H1 (cell line): Measurements from ENCODE around the gene CDKN2B-AS1. TPM values are rescaled to one million over a fixed set of nuclear protein-coding genes. Genes with fewer than 3 reads are reported as not detected.

Experiments used
- CTCF ChIA-PET: fragments of 300-600 bp; sonication (Branson Sonifier 250); formaldehyde crosslinking; loops from one replicate; lab custom pipeline; 2021; ENCODE audit not compliant: partially characterized antibody; lab: Charles Lee
- POLR2A ChIA-PET: fragments of 300-600 bp; sonication (Branson Sonifier 250); formaldehyde crosslinking; loops from one replicate; lab custom pipeline; 2021; ENCODE audit warnings: inconsistent platforms; ENCODE audit not compliant: partially characterized antibody; lab: Charles Lee
- DNase-seq, 2 experiments: peaks; one replicate each; pipeline versions ENCODE4 v3.0.0 to v3.0.0-alpha.2; 2010 to 2022; ENCODE audit warnings: low spot score in 2 of 2, low read depth in 1 of 2, mixed read lengths in 1 of 2
- FAIRE-seq: peaks from 2 replicates; lab custom pipeline; 2011; peaks lifted over from hg19 to GRCh38; lab: Jason Lieb, UNC
- H2AFZ ChIP-seq: 2 replicates; pipeline ENCODE4 v1.8.1; 2012; ENCODE audit warnings: low read length, inconsistent platforms
- H2AK5ac ChIP-seq: 2 replicates; pipeline ENCODE4 v1.6.1; 2013; ENCODE audit warnings: low read depth, low read length
- H2BK120ac ChIP-seq: replicated peaks from 2 replicates; pipeline ENCODE3; 2013; ENCODE audit warnings: low read depth, low read length, inconsistent platforms
- H2BK12ac ChIP-seq: 2 replicates; pipeline ENCODE4 v1.6.1; 2013; ENCODE audit warnings: low read depth, low read length
- H2BK15ac ChIP-seq: 2 replicates; pipeline ENCODE4 v1.6.1; 2013; ENCODE audit warnings: low read length
- H2BK20ac ChIP-seq: 2 replicates; pipeline ENCODE4 v1.6.1; 2013; ENCODE audit warnings: low read length
- H2BK5ac ChIP-seq: 2 replicates; pipeline ENCODE4 v1.6.1; 2013; ENCODE audit warnings: low read depth, low read length
- H3K14ac ChIP-seq: 2 replicates; pipeline ENCODE4 v1.6.1; 2013; ENCODE audit warnings: inconsistent platforms; ENCODE audit not compliant: insufficient read length
- H3K18ac ChIP-seq: 2 replicates; pipeline ENCODE4 v1.6.1; 2013; ENCODE audit warnings: low read length; ENCODE audit errors: extremely low read depth
- H3K23ac ChIP-seq: 2 replicates; pipeline ENCODE4 v1.6.1; 2013; ENCODE audit warnings: inconsistent platforms; ENCODE audit not compliant: insufficient read length
- H3K23me2 ChIP-seq: 2 replicates; pipeline ENCODE4 v1.6.1; 2013; ENCODE audit warnings: low read depth, low read length
- H3K27ac ChIP-seq: 2 replicates; pipeline ENCODE4 v1.6.1; 2011; ENCODE audit warnings: low read depth, low read length, inconsistent platforms
- H3K27me3 ChIP-seq, 4 experiments: replicated peaks in 1 of 4; 1 replicate in 1 of 4; 2 replicates in 3 of 4; pipeline versions ENCODE4 v1.6.1 to v1.8.1; 2011 to 2013; ENCODE audit warnings: low read length in 3 of 4, mild to moderate bottlenecking in 3 of 4, inconsistent platforms in 2 of 4, mixed read lengths in 2 of 4, moderate library complexity in 1 of 4; ENCODE audit not compliant: control insufficient read depth in 3 of 4, insufficient read depth in 3 of 4; ENCODE audit errors: extremely low read depth in 1 of 4
- H3K36me3 ChIP-seq, 4 experiments: 2 replicates each; pipeline versions ENCODE4 v1.6.1 to v1.8.1; 2011 to 2013; ENCODE audit warnings: mild to moderate bottlenecking in 4 of 4, low read length in 3 of 4, moderate library complexity in 2 of 4, control low read depth in 1 of 4, inconsistent platforms in 1 of 4; ENCODE audit not compliant: insufficient read depth in 4 of 4, control insufficient read depth in 2 of 4
- H3K4ac ChIP-seq: replicated peaks from 2 replicates; pipeline ENCODE3; 2013; ENCODE audit warnings: low read length, low read depth, mixed read lengths, inconsistent platforms; ENCODE audit not compliant: insufficient read length
- H3K4me1 ChIP-seq, 4 experiments: replicated peaks in 1 of 4; 1 replicate in 1 of 4; 2 replicates in 3 of 4; pipeline versions ENCODE4 v1.6.1 to v1.8.1; 2011 to 2013; ENCODE audit warnings: low read length in 3 of 4, inconsistent platforms in 2 of 4, mixed read lengths in 1 of 4; ENCODE audit not compliant: insufficient read depth in 4 of 4, control insufficient read depth in 3 of 4
- H3K4me2 ChIP-seq, 2 experiments: 2 replicates each; pipeline versions ENCODE4 v1.6.1 to v1.8.1; 2011 to 2013; ENCODE audit warnings: low read depth in 2 of 2, low read length in 2 of 2, control low read depth in 1 of 2, inconsistent platforms in 1 of 2, mild to moderate bottlenecking in 1 of 2; ENCODE audit not compliant: insufficient read depth in 1 of 2
- H3K4me3 ChIP-seq, 4 experiments: fragments of 200-600, 300-600 bp in 1 of 4; sonication (generic), shearing (Covaris generic), sonication (Bioruptor Twin) in 1 of 4; 2 replicates each; pipeline versions ENCODE4 v1.5.1 to v1.8.1; 2011 to 2016; ENCODE audit warnings: low read length in 4 of 4, low read depth in 3 of 4, control low read depth in 2 of 4, inconsistent platforms in 2 of 4, mild to moderate bottlenecking in 2 of 4, mixed read lengths in 1 of 4, moderate library complexity in 1 of 4; ENCODE audit not compliant: insufficient read depth in 2 of 4; ENCODE audit errors: extremely low read depth in 1 of 4
- H3K56ac ChIP-seq: replicated peaks from 2 replicates; pipeline ENCODE3; 2013; ENCODE audit warnings: low read depth, mild to moderate bottlenecking, mixed read lengths, low read length, inconsistent platforms; ENCODE audit not compliant: insufficient read length
- H3K79me1 ChIP-seq: 2 replicates; pipeline ENCODE4 v1.6.1; 2013; ENCODE audit warnings: low read depth, low read length, control low read depth
- H3K79me2 ChIP-seq, 2 experiments: 2 replicates each; pipeline versions ENCODE4 v1.6.1 to v1.8.1; 2012 to 2013; ENCODE audit warnings: low read length in 2 of 2, mild to moderate bottlenecking in 2 of 2, inconsistent platforms in 1 of 2; ENCODE audit not compliant: insufficient read depth in 2 of 2, control insufficient read depth in 1 of 2
- H3K9ac ChIP-seq, 4 experiments: replicated peaks in 1 of 4; 1 replicate in 1 of 4; 2 replicates in 3 of 4; pipeline versions ENCODE4 v1.6.1 to v1.8.1; 2011 to 2013; ENCODE audit warnings: low read depth in 3 of 4, low read length in 3 of 4, control low read depth in 2 of 4, mild to moderate bottlenecking in 2 of 4, moderate library complexity in 2 of 4, inconsistent platforms in 1 of 4; ENCODE audit errors: extremely low read depth in 1 of 4
- H3K9me3 ChIP-seq, 2 experiments: 2 replicates each; pipeline versions ENCODE4 v1.6.1 to v1.8.1; 2012 to 2013; ENCODE audit warnings: mild to moderate bottlenecking in 2 of 2, moderate library complexity in 2 of 2, control low read depth in 1 of 2, inconsistent platforms in 1 of 2, low read depth in 1 of 2, low read length in 1 of 2, mixed read lengths in 1 of 2; ENCODE audit not compliant: insufficient read depth in 2 of 2
- H4K20me1 ChIP-seq, 2 experiments: replicated peaks in 1 of 2; 2 replicates each; pipeline versions ENCODE3 to v1.8.1; 2011 to 2013; ENCODE audit warnings: inconsistent platforms in 2 of 2, low read length in 2 of 2, mild to moderate bottlenecking in 1 of 2; ENCODE audit not compliant: insufficient read depth in 2 of 2, control insufficient read depth in 1 of 2
- H4K5ac ChIP-seq: 2 replicates; pipeline ENCODE4 v1.6.1; 2013; ENCODE audit warnings: low read length, low read depth, mixed read lengths, inconsistent platforms; ENCODE audit not compliant: insufficient read length
- H4K8ac ChIP-seq: 2 replicates; pipeline ENCODE4 v1.8.0; 2013; ENCODE audit warnings: mild to moderate bottlenecking, moderate library complexity, low read length, inconsistent platforms; ENCODE audit not compliant: insufficient read depth; ENCODE audit errors: extremely low read depth
- H4K91ac ChIP-seq: replicated peaks from 2 replicates; pipeline ENCODE3; 2013; ENCODE audit warnings: low read length, mixed read lengths, inconsistent platforms; ENCODE audit not compliant: insufficient read length
- BCL11A ChIP-seq, 2 experiments: IDR thresholded peaks; one replicate each; pipeline ENCODE4 v1.6.1; 2011; ENCODE audit warnings: low read depth in 2 of 2, low read length in 2 of 2, mild to moderate bottlenecking in 2 of 2
- CBX5 ChIP-seq: fragments of 300-800, 300-1000 bp; sonication (generic); IDR thresholded peaks from 2 replicates; pipeline ENCODE4 v1.7.1; 2016; ENCODE audit warnings: antibody characterized with exemption, low read length, low read depth
- CTBP2 ChIP-seq: IDR thresholded peaks from 2 replicates; pipeline ENCODE4 v1.7.0; 2011; ENCODE audit warnings: borderline replicate concordance, mild to moderate bottlenecking, moderate library complexity, mixed read lengths, low read length; ENCODE audit not compliant: insufficient read depth, insufficient read length
- E2F6 ChIP-seq: IDR thresholded peaks from 2 replicates; pipeline ENCODE4 v1.6.1; 2012; ENCODE audit warnings: inconsistent platforms
- GTF2F1 ChIP-seq: IDR thresholded peaks from 2 replicates; pipeline ENCODE4 v1.6.1; 2012; ENCODE audit warnings: low read depth, low read length, improper control_type of control experiment, borderline replicate concordance
- HDAC2 ChIP-seq, 2 experiments: fragments of 300-600 bp in 1 of 2; sonication (generic) in 1 of 2; IDR thresholded peaks; 2 replicates each; pipeline ENCODE4 v1.6.1; 2011 to 2012; ENCODE audit warnings: low read depth in 2 of 2, low read length in 2 of 2, mild to moderate bottlenecking in 2 of 2, moderate library complexity in 2 of 2, borderline replicate concordance in 1 of 2, inconsistent platforms in 1 of 2
- JUND ChIP-seq: IDR thresholded peaks from 2 replicates; pipeline ENCODE4 v1.6.1; 2011; ENCODE audit warnings: mild to moderate bottlenecking, improper control_type of control experiment, low read length
- NANOG ChIP-seq: IDR thresholded peaks from 2 replicates; pipeline ENCODE4 v1.6.1; 2011; ENCODE audit warnings: low read length, low read depth, mild to moderate bottlenecking, inconsistent platforms; ENCODE audit not compliant: insufficient read depth, poor library complexity, severe bottlenecking
- POLR2A ChIP-seq, 2 experiments: IDR thresholded peaks; 1 replicate in 1 of 2; 2 replicates in 1 of 2; pipeline ENCODE4 v1.6.1; 2011; ENCODE audit warnings: low read depth in 2 of 2, low read length in 2 of 2, mild to moderate bottlenecking in 2 of 2; ENCODE audit errors: control extremely low read depth in 1 of 2
- SP2 ChIP-seq: IDR thresholded peaks from 2 replicates; pipeline ENCODE4 v1.6.1; 2012; ENCODE audit warnings: mild to moderate bottlenecking, low read length, inconsistent platforms
- TAF1 ChIP-seq: IDR thresholded peaks from 2 replicates; pipeline ENCODE4 v1.6.1; 2011; ENCODE audit warnings: mild to moderate bottlenecking, low read depth, low read length
- WGBS, 2 experiments: shearing (Covaris generic) in 1 of 2; methylation state at CpG; one replicate each; pipeline versions ENCODE4 v1.1.6 to v1.1.7; 2013 to 2015; ENCODE audit warnings: low lambda C conversion rate in 2 of 2, mixed read lengths in 2 of 2, inconsistent platforms in 1 of 2, low coverage in 1 of 2, missing lambda C conversion rate in 1 of 2; ENCODE audit not compliant: insufficient replicate concordance in 2 of 2, insufficient coverage in 1 of 2, insufficient read length in 1 of 2; ENCODE audit errors: extremely low coverage in 1 of 2, missing lambda C conversion rate in 1 of 2; 5-methylcytosine and 5-hydroxymethylcytosine counted together
- polyA plus RNA-seq, 7 experiments: library from polyadenylated mRNA; depleted of rRNA in 3 of 7; stranded (reverse) in 5 of 7; unstranded in 2 of 7; fragments of >200 nt in 5 of 7; fragments of 200-250 nt in 2 of 7; gene quantifications; 1 replicate in 5 of 7; 2 replicates in 1 of 7; 4 replicates in 1 of 7; pipeline versions ENCODE4 v1.2.1 to v1.2.3, GENCODE V29; 2011 to 2013; ENCODE audit warnings: missing spikeins in 2 of 7, mixed read lengths in 2 of 7
- total RNA-seq: library from RNA; stranded (reverse); fragmentation: NEBNext Ultra II Directional; extraction: Animal tissue kit (Norgen Biotek cat#: 25700); gene quantifications from 2 replicates; pipeline ENCODE4 v1.2.1, GENCODE V29; 2021

CDKN2B-AS1 gene
- total and polyA plus RNA-seq, 2 of the 8 experiments (the other 6 are each of a cell fraction or from before 2014, with no cell fraction given): not detected

GRCh38 chr9:22156586-22156985 is 162.0 kb downstream of the CDKN2B-AS1 start:
- Histone ChIP-seq H3K4me3 (no peak overlapping the region), H2AFZ (no peak overlapping the region), H3K18ac (no peak overlapping the region), H3K4me2 (no peak overlapping the region), H4K8ac (no peak overlapping the region), H3K23ac (no peak overlapping the region), H3K23me2 (no peaks in the 10 kb centered on the region), H2AK5ac (no peak overlapping the region), H2BK120ac (no peak overlapping the region), H3K36me3 (no peaks in the 10 kb centered on the region), H3K56ac (no peak overlapping the region), H4K91ac (no peak overlapping the region), H3K4me1 (no peaks in the 10 kb centered on the region), H3K9ac (no peak overlapping the region), H2BK5ac (no peak overlapping the region), H3K4ac (no peak overlapping the region), H4K5ac (no peak overlapping the region), H3K27ac (no peak overlapping the region), H2BK20ac (no peak overlapping the region), H3K9me3 (no peaks in the 10 kb centered on the region), H4K20me1 (no peaks in the 10 kb centered on the region), H3K79me1 (no peaks in the 10 kb centered on the region), H3K79me2 (no peaks in the 10 kb centered on the region), H3K27me3 (no peaks in the 10 kb centered on the region), H2BK15ac (no peak overlapping the region), H2BK12ac (no peak overlapping the region), H3K14ac (no peak overlapping the region)
- ChIA-PET CTCF (interaction anchor here (1.6 kb wide), 1 partner anchor 14 kb away, joined by 4 read pairs; no protein-coding TSS in a partner anchor), POLR2A (no interaction called here)
- DNase-seq (no peak), FAIRE-seq (no peak)
- 92% methylated on average over 6 of the region's 6 CpGs; no CpG with 5 or more reads in 1 of the 2 experiments for WGBS, 2 experiments
- TF ChIP-seq GTF2F1: no peak
- TF ChIP-seq E2F6: no peak
- no peak for TF ChIP-seq HDAC2 (IDR thresholded peaks at IDR 0.05; ENCODE audit: borderline replicate concordance in 1 of 2, low read depth in 2 of 2, low read length in 2 of 2)
- TF ChIP-seq CTBP2: no peak
- no peak for TF ChIP-seq SP2
- TF ChIP-seq POLR2A (IDR thresholded peaks at IDR 0.05; ENCODE audit: control extremely low read depth in 1 of 2, low read depth in 2 of 2, low read length in 2 of 2): no peak
- no peak for TF ChIP-seq JUND
- TF ChIP-seq NANOG: no peak
- no peak for TF ChIP-seq BCL11A (IDR thresholded peaks at IDR 0.05; ENCODE audit: low read depth in 2 of 2, low read length in 2 of 2)
- TF ChIP-seq CBX5: no peak
- TF ChIP-seq TAF1: no peak
